Hematopoietic multipotent progenitor cell (in vitro differentiated cells): ENCODE results near the gene SERPINB3. TPM values are rescaled to one million over a fixed set of nuclear protein-coding genes. Genes with fewer than 3 reads are reported as not detected.
"Not testable (repeated sequence)": the region's sequence is repeated elsewhere in the genome, so short reads cannot be mapped to it uniquely, and the experiment has no call there.

ENCODE experiments used
- DNase-seq, 3 donors: peaks; one replicate each; pipeline ENCODE4 v3.0.0-alpha.2; 2011 to 2015; ENCODE audit warnings: low read depth in 2 of 3, low spot score in 2 of 3
- total RNA-seq: library from RNA; depleted of rRNA; stranded (reverse); fragments of >200 nt; gene quantifications from one replicate; pipeline ENCODE4 v1.2.3, GENCODE V29; 2012

Gene SERPINB3
- not detected for total RNA-seq

- not testable (repeated sequence) for DNase-seq
Observed at GRCh38 chr18:63661750-63662149, at the start of gene SERPINB3. Gene SERPINB3, minus strand, starts transcription at chr18:63661893. Its CDS starts 677 bp downstream, at chr18:63661216.

GRCh38 chr18:63708650-63709049 is 47.0 kb upstream of the SERPINB3 start:
- no peak for DNase-seq

- no peak for DNase-seq
Observed at GRCh38 chr18:63707816-63708215, 46.1 kb upstream of the SERPINB3 start.

- no peak for DNase-seq
Observed at GRCh38 chr18:63705401-63705800, 43.7 kb upstream of the SERPINB3 start.

GRCh38 chr18:63702660-63703059 is 41.0 kb upstream of the SERPINB3 start, which contains the start of gene SERPINB11:
Gene SERPINB11, plus strand, starts transcription at chr18:63702960. Its CDS starts 7,234 bp downstream, at chr18:63710194.
- no peak for DNase-seq

GRCh38 chr18:63701952-63702351 is 40.3 kb upstream of the SERPINB3 start:
- DNase-seq = no peak

- no peak for DNase-seq
Observed at GRCh38 chr18:63700501-63700900, 38.8 kb upstream of the SERPINB3 start.

GRCh38 chr18:63697097-63697660 is 35.5 kb upstream of the SERPINB3 start:
- no peak for DNase-seq

- DNase-seq = no peak
Observed at GRCh38 chr18:63689064-63689463, 27.4 kb upstream of the SERPINB3 start.

- DNase-seq = no peak
Observed at GRCh38 chr18:63686871-63687270, 25.2 kb upstream of the SERPINB3 start.

GRCh38 chr18:63684718-63685117 is 23.0 kb upstream of the SERPINB3 start:
- DNase-seq = no peak

- no peak for DNase-seq
Observed at GRCh38 chr18:63683890-63684289, 22.2 kb upstream of the SERPINB3 start.

GRCh38 chr18:63683152-63683551 is 21.5 kb upstream of the SERPINB3 start:
- no peak for DNase-seq

GRCh38 chr18:63681449-63682340 is 20.0 kb upstream of the SERPINB3 start:
- no peak for DNase-seq

- no peak for DNase-seq
Observed at GRCh38 chr18:63679820-63680606, 18.3 kb upstream of the SERPINB3 start.

- no peak for DNase-seq
Observed at GRCh38 chr18:63677500-63678225, 16.0 kb upstream of the SERPINB3 start.

GRCh38 chr18:63676526-63677323 is 15.0 kb upstream of the SERPINB3 start:
- peak in 2 of 3 donors; percentile 2 to 4 for DNase-seq

GRCh38 chr18:63664571-63664970 is 2.9 kb upstream of the SERPINB3 start:
- DNase-seq = no peak

- not testable (repeated sequence) for DNase-seq
Observed at GRCh38 chr18:63658920-63659319, 2.8 kb downstream of the SERPINB3 start.

GRCh38 chr18:63650271-63650670 is 11.4 kb downstream of the SERPINB3 start:
- not testable (repeated sequence) for DNase-seq
